HG02588 (cell line): ENCODE data around the gene SPPL3.
"Not testable (repeated sequence)": the region's sequence is repeated elsewhere in the genome, so short reads cannot be mapped to it uniquely, and the experiment has no call there.

Experiments
- ATAC-seq: cut with Tn5 transposase; IDR thresholded peaks from one replicate; pipeline ENCODE4 v1.9.1; 2021; ENCODE audit warnings: mild to moderate bottlenecking, moderate library complexity; ENCODE audit not compliant: unreplicated experiment

SPPL3 gene

GRCh38 chr12:120792456-120792855 is 111.7 kb downstream of the SPPL3 start:
- ATAC-seq = not testable (repeated sequence)

- ATAC-seq = no peak
These were observed 112.4 kb downstream of the SPPL3 start for GRCh38 chr12:120791669-120792176.

GRCh38 chr12:120790114-120790513 is 114.0 kb downstream of the SPPL3 start:
- no peak for ATAC-seq

- no peak for ATAC-seq
These were observed 116.3 kb downstream of the SPPL3 start for GRCh38 chr12:120787889-120788288.

- no peak for ATAC-seq
These were observed 119.4 kb downstream of the SPPL3 start for GRCh38 chr12:120784804-120785203.

GRCh38 chr12:120783197-120783596 is 121.0 kb downstream of the SPPL3 start:
- ATAC-seq = no peak

GRCh38 chr12:120775862-120776552 is 128.2 kb downstream of the SPPL3 start:
- no peak for ATAC-seq

- ATAC-seq = no peak
These were observed 129.8 kb downstream of the SPPL3 start for GRCh38 chr12:120774169-120774916.

GRCh38 chr12:120771097-120771496 is 133.1 kb downstream of the SPPL3 start:
- ATAC-seq = no peak

GRCh38 chr12:120767071-120768024 is 136.8 kb downstream of the SPPL3 start:
- ATAC-seq = no peak

GRCh38 chr12:120766566-120766965 is 137.6 kb downstream of the SPPL3 start:
- ATAC-seq = no peak

GRCh38 chr12:120764816-120765215 is 139.3 kb downstream of the SPPL3 start:
- ATAC-seq = no peak

GRCh38 chr12:120763250-120763649 is 140.9 kb downstream of the SPPL3 start:
- ATAC-seq = no peak

- ATAC-seq = no peak
These were observed 142.1 kb downstream of the SPPL3 start for GRCh38 chr12:120762086-120762485.

- no peak for ATAC-seq
These were observed 142.6 kb downstream of the SPPL3 start for GRCh38 chr12:120761519-120761934.

GRCh38 chr12:120760349-120761254 is 143.6 kb downstream of the SPPL3 start:
- no peak for ATAC-seq

- ATAC-seq = no peak
These were observed 144.4 kb downstream of the SPPL3 start for GRCh38 chr12:120759591-120760348.

GRCh38 chr12:120758798-120759590 is 145.2 kb downstream of the SPPL3 start:
- no peak for ATAC-seq
